BE2C (cell line): ENCODE results near the gene SP6.

ENCODE experiments used
- DNase-seq: peaks from one replicate; pipeline ENCODE4 v3.0.0-alpha.2; 2020
- H3K27me3 ChIP-seq: fragments of 250-450 bp; sonication (Bioruptor Pico); 2 replicates; pipeline ENCODE4 v1.5.1; 2020; ENCODE audit warnings: mild to moderate bottlenecking
- H3K36me3 ChIP-seq: fragments of 250-450 bp; sonication (Bioruptor Pico); 2 replicates; pipeline ENCODE4 v1.5.1; 2020; ENCODE audit warnings: mild to moderate bottlenecking
- H3K4me1 ChIP-seq: fragments of 250-450 bp; sonication (Bioruptor Pico); 2 replicates; pipeline ENCODE4 v1.5.1; 2020
- H3K4me3 ChIP-seq: 2 replicates; pipeline ENCODE4 v1.5.1; 2011; ENCODE audit warnings: low read depth, low read length
- H3K9me3 ChIP-seq: fragments of 250-450 bp; sonication (Bioruptor Pico); 2 replicates; pipeline ENCODE4 v1.5.1; 2020
- CTCF ChIP-seq: IDR thresholded peaks from 2 replicates; pipeline ENCODE4 v1.5.1; 2012; ENCODE audit warnings: mild to moderate bottlenecking, low read depth, low read length

SP6 gene

GRCh38 chr17:47882247-47882646, 31.3 kb upstream of the SP6 start:
- DNase-seq: no peak
- Histone ChIP-seq H3K4me3 (no peak overlapping the region), H3K9me3 (no peaks in the 10 kb centered on the region), H3K36me3 (no peaks in the 10 kb centered on the region), H3K4me1 (no peaks in the 10 kb centered on the region), H3K27me3 (peaks cover 62% of the 10 kb centered on the region)
- TF ChIP-seq CTCF: no peak

GRCh38 chr17:47879776-47880454, 29.0 kb upstream of the SP6 start:
- H3K9me3 ChIP-seq: no peaks in the 10 kb centered on the region
- no peaks in the 10 kb centered on the region for H3K36me3 ChIP-seq
- DNase-seq: no peak
- no peak for TF ChIP-seq CTCF
- peaks cover 75% of the 10 kb centered on the region for H3K27me3 ChIP-seq
- H3K4me3 ChIP-seq: no peak overlapping the region
- no peaks in the 10 kb centered on the region for H3K4me1 ChIP-seq

- Histone ChIP-seq H3K4me1 (no peaks in the 10 kb centered on the region), H3K9me3 (no peaks in the 10 kb centered on the region), H3K27me3 (peaks cover 82% of the 10 kb centered on the region), H3K36me3 (no peaks in the 10 kb centered on the region), H3K4me3 (no peak overlapping the region)
- TF ChIP-seq CTCF: no peak
- no peak for DNase-seq
Measured at GRCh38 chr17:47879028-47879585, 28.1 kb upstream of the SP6 start.

- no peaks in the 10 kb centered on the region for H3K4me1 ChIP-seq
- H3K4me3 ChIP-seq: no peak overlapping the region
- H3K36me3 ChIP-seq: no peaks in the 10 kb centered on the region
- H3K9me3 ChIP-seq: no peaks in the 10 kb centered on the region
- H3K27me3 ChIP-seq: peaks cover 83% of the 10 kb centered on the region
- TF ChIP-seq CTCF: no peak
- DNase-seq: no peak
Measured at GRCh38 chr17:47878203-47879027, 27.5 kb upstream of the SP6 start.

- Histone ChIP-seq H3K9me3 (no peaks in the 10 kb centered on the region), H3K4me1 (no peaks in the 10 kb centered on the region), H3K4me3 (no peak overlapping the region), H3K36me3 (no peaks in the 10 kb centered on the region), H3K27me3 (peaks cover 88% of the 10 kb centered on the region)
- no peak for TF ChIP-seq CTCF
- DNase-seq: no peak
Measured at GRCh38 chr17:47877368-47878034, 26.5 kb upstream of the SP6 start.
